ENCODE measurements around the gene TIMM9.
A peak's percentile ranks its signal among the peaks of the same experiment; 100 is the strongest.

The TIMM9 gene

GRCh38 chr14:58427281-58428117, at the start of gene TIMM9, which contains the start of gene KIAA0586:
Gene TIMM9 (minus strand): TSS chr14:58427531. CDS start chr14:58411945, 15,586 bp downstream.
Gene KIAA0586 (plus strand): TSS chr14:58427719. CDS start chr14:58428265, 546 bp downstream.
- no peak for TF ChIP-seq CTCF (IDR thresholded peaks at IDR 0.05; ENCODE audit: low read depth, low read length)
- peak within 1 kb of the TSS; percentile 83 for H3K9ac ChIP-seq (ENCODE audit: low read length)
- H3K27me3 ChIP-seq (ENCODE audit: low read depth, low read length): no peaks in the 10 kb centered on the region
- peaks cover 6% of the 10 kb centered on the region for H3K36me3 ChIP-seq (replicated peaks; ENCODE audit: low read depth, low read length)
- peak within 1 kb of the TSS; percentile 76 for H3K4me2 ChIP-seq (ENCODE audit: low read length)
- peaks cover 15% of the 10 kb centered on the region for H3K4me1 ChIP-seq (ENCODE audit: low read length)
- peak within 1 kb of the TSS; percentile 83 for H3K27ac ChIP-seq (ENCODE audit: low read length)
- H3K9me3 ChIP-seq (ENCODE audit: insufficient read depth, low read length): no peaks in the 10 kb centered on the region
- H2AFZ ChIP-seq (ENCODE audit: low read depth, low read length): peak within 1 kb of the TSS; percentile 94
- H3K4me3 ChIP-seq (ENCODE audit: low read length): peak within 1 kb of the TSS; percentile 88
- no peaks in the 10 kb centered on the region for H4K20me1 ChIP-seq (ENCODE audit: insufficient read depth, low read length)
- peaks cover 53% of the 10 kb centered on the region for H3K79me2 ChIP-seq (ENCODE audit: low read length)

GRCh38 chr14:58476320-58476719, 49.0 kb upstream of the TIMM9 start:
- Histone ChIP-seq H3K4me3 (ENCODE audit: low read length) (no peak overlapping the region), H3K36me3 (replicated peaks; ENCODE audit: low read depth, low read length) (peaks cover 8% of the 10 kb centered on the region), H3K27ac (ENCODE audit: low read length) (no peak overlapping the region), H4K20me1 (ENCODE audit: insufficient read depth, low read length) (no peaks in the 10 kb centered on the region), H3K9me3 (ENCODE audit: insufficient read depth, low read length) (no peaks in the 10 kb centered on the region), H3K79me2 (ENCODE audit: low read length) (no peaks in the 10 kb centered on the region), H3K4me2 (ENCODE audit: low read length) (no peak overlapping the region), H3K9ac (ENCODE audit: low read length) (no peak overlapping the region), H3K27me3 (ENCODE audit: low read depth, low read length) (no peaks in the 10 kb centered on the region), H3K4me1 (ENCODE audit: low read length) (peaks cover 30% of the 10 kb centered on the region), H2AFZ (ENCODE audit: low read depth, low read length) (no peak overlapping the region)
- TF ChIP-seq CTCF (IDR thresholded peaks at IDR 0.05; ENCODE audit: low read depth, low read length): no peak
- TF ChIP-seq EZH2phosphoT487 (IDR thresholded peaks at IDR 0.05; ENCODE audit: low read depth): no peak

DNA sequence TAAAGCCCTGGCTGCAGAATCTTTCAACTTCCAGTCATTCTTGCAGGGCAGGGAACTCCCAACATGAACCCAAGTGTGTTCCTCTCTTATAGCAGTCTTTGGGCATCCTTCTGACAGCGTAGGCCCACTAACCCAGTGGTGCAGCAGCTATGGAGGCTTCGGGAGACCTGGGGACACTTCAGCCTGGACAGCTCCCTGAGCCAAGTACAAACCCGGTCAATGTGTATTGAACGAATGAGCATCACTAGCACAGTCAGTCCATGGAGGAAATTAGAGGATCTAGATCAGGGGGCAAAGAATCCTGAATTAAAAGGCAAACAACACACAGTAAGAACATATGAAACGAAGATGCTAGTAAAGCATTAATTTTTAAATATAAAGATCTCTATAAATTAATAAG, 42.0 kb upstream of the TIMM9 start:
- Histone ChIP-seq H4K20me1 (ENCODE audit: insufficient read depth, low read length) (no peaks in the 10 kb centered on the region), H3K9ac (ENCODE audit: low read length) (no peak overlapping the region), H3K4me2 (ENCODE audit: low read length) (no peak overlapping the region), H3K27ac (ENCODE audit: low read length) (no peak overlapping the region), H3K79me2 (ENCODE audit: low read length) (no peaks in the 10 kb centered on the region), H3K9me3 (ENCODE audit: insufficient read depth, low read length) (no peaks in the 10 kb centered on the region), H3K27me3 (ENCODE audit: low read depth, low read length) (no peaks in the 10 kb centered on the region), H3K36me3 (replicated peaks; ENCODE audit: low read depth, low read length) (peaks cover 10% of the 10 kb centered on the region), H3K4me3 (ENCODE audit: low read length) (no peak overlapping the region), H3K4me1 (ENCODE audit: low read length) (no peaks in the 10 kb centered on the region), H2AFZ (ENCODE audit: low read depth, low read length) (no peak overlapping the region)
- no peak for TF ChIP-seq EZH2phosphoT487 (IDR thresholded peaks at IDR 0.05; ENCODE audit: low read depth)
- no peak for TF ChIP-seq CTCF (IDR thresholded peaks at IDR 0.05; ENCODE audit: low read depth, low read length)

DNA sequence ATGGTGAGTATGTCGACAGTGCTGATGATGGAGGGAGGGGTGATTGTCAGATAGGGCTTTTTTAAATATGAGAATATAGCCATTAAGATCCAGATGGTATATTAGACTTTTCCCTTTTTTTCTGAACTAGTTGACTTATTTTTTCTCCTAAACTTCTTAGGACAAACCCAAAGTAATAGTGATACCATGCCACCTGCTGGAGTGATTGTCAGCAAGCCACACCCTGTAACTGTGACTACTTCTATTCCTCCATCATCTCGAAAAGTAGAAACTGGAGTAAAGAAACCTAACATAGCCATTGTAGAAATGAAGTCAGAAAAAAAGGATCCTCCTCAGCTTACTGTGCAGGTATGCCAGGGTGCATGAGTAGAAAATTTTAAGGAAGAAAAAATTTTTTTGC, 40.2 kb upstream of the TIMM9 start:
- no peaks in the 10 kb centered on the region for H3K9me3 ChIP-seq (ENCODE audit: insufficient read depth, low read length)
- H3K27ac ChIP-seq (ENCODE audit: low read length): no peak overlapping the region
- H3K9ac ChIP-seq (ENCODE audit: low read length): no peak overlapping the region
- peak; percentile 15; the same call in 1 of the 2 replicates for TF ChIP-seq CTCF (IDR thresholded peaks at IDR 0.05; ENCODE audit: low read depth, low read length)
- no peak for TF ChIP-seq EZH2phosphoT487 (IDR thresholded peaks at IDR 0.05; ENCODE audit: low read depth)
- H3K27me3 ChIP-seq (ENCODE audit: low read depth, low read length): no peaks in the 10 kb centered on the region
- H2AFZ ChIP-seq (ENCODE audit: low read depth, low read length): no peak overlapping the region
- H3K79me2 ChIP-seq (ENCODE audit: low read length): no peaks in the 10 kb centered on the region
- H3K4me2 ChIP-seq (ENCODE audit: low read length): no peak overlapping the region
- no peaks in the 10 kb centered on the region for H4K20me1 ChIP-seq (ENCODE audit: insufficient read depth, low read length)
- H3K4me1 ChIP-seq (ENCODE audit: low read length): no peaks in the 10 kb centered on the region
- peaks cover 10% of the 10 kb centered on the region for H3K36me3 ChIP-seq (replicated peaks; ENCODE audit: low read depth, low read length)
- H3K4me3 ChIP-seq (ENCODE audit: low read length): no peak overlapping the region

All from OCI-LY3 (cell line).